WTC11 (cell line): ENCODE data around the gene PDZRN3.

ENCODE experiments used
- OVOL2 ChIP-seq: fragments of 250-450 bp; sonication (Bioruptor Pico); IDR thresholded peaks from 2 replicates; pipeline ENCODE4 v1.9.0; 2021; ENCODE audit warnings: mild to moderate bottlenecking, borderline replicate concordance
- TF ChIP-seq, protein P1 (sequence below): sonication (generic); formaldehyde crosslinking; IDR thresholded peaks from 2 replicates; pipeline ENCODE4 v1.8.1; 2022; ENCODE audit warnings: mild to moderate bottlenecking, moderate library complexity, missing genetic modification reagents
- TF ChIP-seq, protein P2 (sequence below): fragments of 200-600 bp; IDR thresholded peaks from 2 replicates; pipeline ENCODE4 v1.8.0; 2022; ENCODE audit warnings: antibody characterized with exemption
- TF ChIP-seq, protein P3 (sequence below): sonication (generic); formaldehyde crosslinking; conservative IDR thresholded peaks from 2 replicates; pipeline ENCODE4 v1.8.1; 2023; ENCODE audit warnings: mild to moderate bottlenecking, low read depth, missing genetic modification reagents, moderate library complexity

DNA sequence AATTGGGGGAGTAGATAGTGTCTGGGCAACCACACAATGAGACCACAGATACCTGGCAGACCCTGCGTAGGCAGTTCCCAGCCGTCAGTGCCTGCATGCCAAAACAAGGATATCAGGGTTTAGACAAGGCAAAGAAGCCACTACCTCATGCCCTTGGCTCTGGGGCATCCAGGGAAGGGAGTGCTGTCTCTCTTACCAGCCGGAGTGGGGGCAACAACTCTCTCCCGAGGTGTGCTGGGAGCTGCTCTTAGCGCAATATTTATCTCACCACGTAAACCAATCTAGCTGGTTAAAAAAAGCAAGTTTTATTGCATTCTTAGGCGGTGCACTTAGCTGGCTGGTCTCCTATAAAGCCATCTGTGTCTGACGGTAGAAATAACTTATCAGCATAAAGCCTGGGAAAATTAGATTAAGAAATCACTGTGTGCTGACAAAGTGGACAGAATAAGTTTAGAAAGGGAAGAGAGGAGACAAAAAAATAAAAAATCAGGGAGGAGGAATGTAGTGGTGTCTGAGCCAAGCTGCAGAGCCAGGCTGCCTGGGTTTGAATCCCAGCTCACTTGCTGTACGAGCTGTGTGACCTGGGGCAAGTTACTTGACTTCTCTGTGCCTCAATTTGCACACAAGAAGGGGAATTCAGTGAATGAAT, 273.2 kb downstream of the PDZRN3 start:
- no peak for TF ChIP-seq OVOL2
- TF ChIP-seq, protein P1, sequence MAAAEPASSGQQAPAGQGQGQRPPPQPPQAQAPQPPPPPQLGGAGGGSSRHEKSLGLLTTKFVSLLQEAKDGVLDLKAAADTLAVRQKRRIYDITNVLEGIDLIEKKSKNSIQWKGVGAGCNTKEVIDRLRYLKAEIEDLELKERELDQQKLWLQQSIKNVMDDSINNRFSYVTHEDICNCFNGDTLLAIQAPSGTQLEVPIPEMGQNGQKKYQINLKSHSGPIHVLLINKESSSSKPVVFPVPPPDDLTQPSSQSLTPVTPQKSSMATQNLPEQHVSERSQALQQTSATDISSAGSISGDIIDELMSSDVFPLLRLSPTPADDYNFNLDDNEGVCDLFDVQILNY (CRISPR knock-in tag) = no peak
- TF ChIP-seq, protein P2, sequence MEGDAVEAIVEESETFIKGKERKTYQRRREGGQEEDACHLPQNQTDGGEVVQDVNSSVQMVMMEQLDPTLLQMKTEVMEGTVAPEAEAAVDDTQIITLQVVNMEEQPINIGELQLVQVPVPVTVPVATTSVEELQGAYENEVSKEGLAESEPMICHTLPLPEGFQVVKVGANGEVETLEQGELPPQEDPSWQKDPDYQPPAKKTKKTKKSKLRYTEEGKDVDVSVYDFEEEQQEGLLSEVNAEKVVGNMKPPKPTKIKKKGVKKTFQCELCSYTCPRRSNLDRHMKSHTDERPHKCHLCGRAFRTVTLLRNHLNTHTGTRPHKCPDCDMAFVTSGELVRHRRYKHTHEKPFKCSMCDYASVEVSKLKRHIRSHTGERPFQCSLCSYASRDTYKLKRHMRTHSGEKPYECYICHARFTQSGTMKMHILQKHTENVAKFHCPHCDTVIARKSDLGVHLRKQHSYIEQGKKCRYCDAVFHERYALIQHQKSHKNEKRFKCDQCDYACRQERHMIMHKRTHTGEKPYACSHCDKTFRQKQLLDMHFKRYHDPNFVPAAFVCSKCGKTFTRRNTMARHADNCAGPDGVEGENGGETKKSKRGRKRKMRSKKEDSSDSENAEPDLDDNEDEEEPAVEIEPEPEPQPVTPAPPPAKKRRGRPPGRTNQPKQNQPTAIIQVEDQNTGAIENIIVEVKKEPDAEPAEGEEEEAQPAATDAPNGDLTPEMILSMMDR = no peak
- TF ChIP-seq, protein P3, sequence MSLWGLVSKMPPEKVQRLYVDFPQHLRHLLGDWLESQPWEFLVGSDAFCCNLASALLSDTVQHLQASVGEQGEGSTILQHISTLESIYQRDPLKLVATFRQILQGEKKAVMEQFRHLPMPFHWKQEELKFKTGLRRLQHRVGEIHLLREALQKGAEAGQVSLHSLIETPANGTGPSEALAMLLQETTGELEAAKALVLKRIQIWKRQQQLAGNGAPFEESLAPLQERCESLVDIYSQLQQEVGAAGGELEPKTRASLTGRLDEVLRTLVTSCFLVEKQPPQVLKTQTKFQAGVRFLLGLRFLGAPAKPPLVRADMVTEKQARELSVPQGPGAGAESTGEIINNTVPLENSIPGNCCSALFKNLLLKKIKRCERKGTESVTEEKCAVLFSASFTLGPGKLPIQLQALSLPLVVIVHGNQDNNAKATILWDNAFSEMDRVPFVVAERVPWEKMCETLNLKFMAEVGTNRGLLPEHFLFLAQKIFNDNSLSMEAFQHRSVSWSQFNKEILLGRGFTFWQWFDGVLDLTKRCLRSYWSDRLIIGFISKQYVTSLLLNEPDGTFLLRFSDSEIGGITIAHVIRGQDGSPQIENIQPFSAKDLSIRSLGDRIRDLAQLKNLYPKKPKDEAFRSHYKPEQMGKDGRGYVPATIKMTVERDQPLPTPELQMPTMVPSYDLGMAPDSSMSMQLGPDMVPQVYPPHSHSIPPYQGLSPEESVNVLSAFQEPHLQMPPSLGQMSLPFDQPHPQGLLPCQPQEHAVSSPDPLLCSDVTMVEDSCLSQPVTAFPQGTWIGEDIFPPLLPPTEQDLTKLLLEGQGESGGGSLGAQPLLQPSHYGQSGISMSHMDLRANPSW (CRISPR knock-in tag) = no peak
